Gastrocnemius medialis (tissue), 4 donors: ENCODE measurements around the gene ARFGEF3. TPM values are rescaled to one million over a fixed set of nuclear protein-coding genes. Genes with fewer than 3 reads are reported as not detected.

Source experiments
- ATAC-seq, 2 donors: fragments of 150-250 bp; one replicate each; pipeline ENCODE4 v1.9.1; 2016
- DNase-seq, 2 donors: peaks; one replicate each; pipeline ENCODE4 v3.0.0-alpha.2; 2019
- H3K27ac ChIP-seq, 4 donors: fragments of 200-600 bp; sonication (generic); 1 replicate in 1 of 4; 2 replicates in 3 of 4; pipeline ENCODE4 v1.5.1; 2016 to 2018; ENCODE audit warnings: mild to moderate bottlenecking in 2 of 4, moderate library complexity in 1 of 4
- H3K27me3 ChIP-seq, 3 donors: fragments of 200-600 bp; sonication (generic) in 2 of 3; 1 replicate in 1 of 3; 2 replicates in 2 of 3; pipeline versions ENCODE4 v1.5.1 to v1.6.0; 2016 to 2019; ENCODE audit warnings: mild to moderate bottlenecking in 1 of 3, moderate library complexity in 1 of 3
- H3K36me3 ChIP-seq, 2 donors: fragments of 200-600 bp; sonication (generic) in 1 of 2; one replicate each; pipeline ENCODE4 v1.5.1; 2017 to 2018
- H3K4me1 ChIP-seq, 2 donors: fragments of 200-600 bp; sonication (generic) in 1 of 2; one replicate each; pipeline ENCODE4 v1.5.1; 2016 to 2017; ENCODE audit warnings: mild to moderate bottlenecking in 2 of 2
- H3K4me3 ChIP-seq, 4 donors: fragments of 200-600 bp; sonication (generic) in 3 of 4; 1 replicate in 1 of 4; 2 replicates in 3 of 4; pipeline ENCODE4 v1.5.1; 2016 to 2019; ENCODE audit warnings: mild to moderate bottlenecking in 2 of 4
- H3K9me3 ChIP-seq, 3 donors: fragments of 200-600 bp; sonication (generic) in 2 of 3; 1 replicate in 1 of 3; 2 replicates in 2 of 3; pipeline ENCODE4 v1.5.1; 2016 to 2019
- POLR2A ChIP-seq, 2 donors: fragments of 450-650 bp; IDR thresholded peaks; one replicate each; pipeline ENCODE4 v1.6.1; 2017; ENCODE audit warnings: antibody characterized with exemption in 2 of 2, mild to moderate bottlenecking in 2 of 2, moderate library complexity in 2 of 2
- in situ Hi-C, 4 donors: fragments of 200-750 bp; cut with MboI; loops; one replicate each; pipeline versions ENCODE4 v1.15.0 to v1.8.0; 2017; ENCODE audit warnings: low sequenced_read_pairs in 4 of 4
- intact Hi-C: fragments of 100-400 bp; cut with DNase I; formaldehyde crosslinking; loops from one replicate; pipeline ENCODE4 v1.15.1; 2023; ENCODE audit warnings: low total_unique reads
- total RNA-seq, 4 donors: library from RNA; depleted of rRNA; stranded (reverse); fragments of >200 nt; gene quantifications; one replicate each; pipeline versions ENCODE4 v1.1.0 to v1.2.3, GENCODE V29; 2016
- TF ChIP-seq, protein P1 (sequence below), 5 experiments: fragments of 450-650 bp in 3 of 5; fragments of 200-600 bp in 2 of 5; sonication (generic) in 2 of 5; IDR thresholded peaks in 4 of 5; conservative IDR thresholded peaks in 1 of 5; 1 replicate in 4 of 5; 2 replicates in 1 of 5; pipeline ENCODE4 v1.5.1; 2016 to 2019; ENCODE audit warnings: antibody characterized with exemption in 5 of 5, mild to moderate bottlenecking in 3 of 5, moderate library complexity in 3 of 5

The ARFGEF3 gene
- total RNA-seq, 4 donors from 2014 or later = 0.40 to 0.78 (median 0.52) TPM

DNA sequence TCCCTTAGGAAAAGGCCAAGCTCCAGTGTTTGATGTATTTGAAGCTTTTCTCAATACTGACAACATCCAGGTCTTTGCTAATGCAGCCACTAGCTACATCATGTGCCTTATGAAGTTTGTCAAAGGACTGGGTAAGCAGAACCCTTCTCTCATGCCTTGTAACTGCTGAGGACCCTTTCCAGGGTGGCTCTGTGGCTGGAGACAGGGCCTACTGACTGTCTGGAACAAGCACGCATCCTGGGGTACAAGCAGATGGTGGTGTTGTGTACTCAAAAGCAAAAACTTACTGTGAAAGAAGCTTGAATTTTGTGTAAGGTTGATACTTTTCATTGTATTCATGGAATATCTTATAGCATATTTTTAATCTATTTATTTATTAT is 147.0 kb downstream of the ARFGEF3 start:
- in situ Hi-C loops (no loop called here), intact Hi-C loops (no loop called here)
- H3K4me3 ChIP-seq = no peak overlapping the region
- H3K36me3 ChIP-seq = no peaks in the 10 kb centered on the region
- no peak for DNase-seq
- no peaks in the 10 kb centered on the region for H3K27me3 ChIP-seq
- no peak for TF ChIP-seq POLR2A (IDR thresholded peaks at IDR 0.05)
- TF ChIP-seq, protein P1, sequence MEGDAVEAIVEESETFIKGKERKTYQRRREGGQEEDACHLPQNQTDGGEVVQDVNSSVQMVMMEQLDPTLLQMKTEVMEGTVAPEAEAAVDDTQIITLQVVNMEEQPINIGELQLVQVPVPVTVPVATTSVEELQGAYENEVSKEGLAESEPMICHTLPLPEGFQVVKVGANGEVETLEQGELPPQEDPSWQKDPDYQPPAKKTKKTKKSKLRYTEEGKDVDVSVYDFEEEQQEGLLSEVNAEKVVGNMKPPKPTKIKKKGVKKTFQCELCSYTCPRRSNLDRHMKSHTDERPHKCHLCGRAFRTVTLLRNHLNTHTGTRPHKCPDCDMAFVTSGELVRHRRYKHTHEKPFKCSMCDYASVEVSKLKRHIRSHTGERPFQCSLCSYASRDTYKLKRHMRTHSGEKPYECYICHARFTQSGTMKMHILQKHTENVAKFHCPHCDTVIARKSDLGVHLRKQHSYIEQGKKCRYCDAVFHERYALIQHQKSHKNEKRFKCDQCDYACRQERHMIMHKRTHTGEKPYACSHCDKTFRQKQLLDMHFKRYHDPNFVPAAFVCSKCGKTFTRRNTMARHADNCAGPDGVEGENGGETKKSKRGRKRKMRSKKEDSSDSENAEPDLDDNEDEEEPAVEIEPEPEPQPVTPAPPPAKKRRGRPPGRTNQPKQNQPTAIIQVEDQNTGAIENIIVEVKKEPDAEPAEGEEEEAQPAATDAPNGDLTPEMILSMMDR (IDR thresholded peaks at IDR 0.05 in 4 of 5, conservative IDR thresholded peaks at IDR 0.05 in 1 of 5) = no peak
- H3K4me1 ChIP-seq = no peaks in the 10 kb centered on the region
- H3K9me3 ChIP-seq = no peaks in the 10 kb centered on the region
- no peak overlapping the region for H3K27ac ChIP-seq
- no peak for ATAC-seq

GRCh38 chr6:138309695-138310094 is 148.0 kb downstream of the ARFGEF3 start:
- no peak for DNase-seq
- no peaks in the 10 kb centered on the region for H3K4me1 ChIP-seq
- H3K27me3 ChIP-seq = no peaks in the 10 kb centered on the region
- no peak overlapping the region for H3K4me3 ChIP-seq
- no peaks in the 10 kb centered on the region for H3K36me3 ChIP-seq
- no peak overlapping the region for H3K27ac ChIP-seq
- ATAC-seq = no peak
- in situ Hi-C loops = no loop called here
- intact Hi-C loops = no loop called here
- TF ChIP-seq POLR2A (IDR thresholded peaks at IDR 0.05) = no peak
- TF ChIP-seq, protein P1 (IDR thresholded peaks at IDR 0.05 in 4 of 5, conservative IDR thresholded peaks at IDR 0.05 in 1 of 5) = no peak
- H3K9me3 ChIP-seq = no peaks in the 10 kb centered on the region

- no peak overlapping the region for H3K27ac ChIP-seq
- intact Hi-C loops = no loop called here
- ATAC-seq (no peak), DNase-seq (no peak)
- in situ Hi-C loops = no loop called here
- H3K9me3 ChIP-seq = no peaks in the 10 kb centered on the region
- TF ChIP-seq, protein P1 (IDR thresholded peaks at IDR 0.05 in 4 of 5, conservative IDR thresholded peaks at IDR 0.05 in 1 of 5) = no peak
- no peak for TF ChIP-seq POLR2A (IDR thresholded peaks at IDR 0.05)
- no peak overlapping the region for H3K4me3 ChIP-seq
- no peaks in the 10 kb centered on the region for H3K27me3 ChIP-seq
- H3K4me1 ChIP-seq = no peaks in the 10 kb centered on the region
- H3K36me3 ChIP-seq = no peaks in the 10 kb centered on the region
Observed at GRCh38 chr6:138310294-138310693, 148.6 kb downstream of the ARFGEF3 start.

DNA sequence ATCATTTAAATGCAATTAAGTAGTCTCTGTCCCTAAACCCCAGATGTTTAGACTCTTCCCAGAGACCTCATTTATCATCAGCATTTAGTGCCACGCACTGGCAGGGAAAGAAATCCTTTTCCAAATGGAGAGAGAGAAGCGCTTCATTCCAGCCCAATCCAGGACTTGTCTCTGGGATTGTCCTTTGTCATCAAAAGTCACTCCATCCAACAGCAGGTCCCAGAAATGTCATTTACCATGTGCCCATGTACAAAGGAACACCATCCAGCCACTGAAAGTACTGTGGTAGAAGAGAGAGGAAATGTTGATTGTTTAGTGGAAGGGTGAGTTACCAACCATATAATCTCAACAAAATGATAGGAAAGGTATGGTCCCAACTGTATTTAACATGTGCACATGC is 149.1 kb downstream of the ARFGEF3 start:
- ATAC-seq (no peak), DNase-seq (no peak)
- in situ Hi-C loops = no loop called here
- no peak overlapping the region for H3K27ac ChIP-seq
- H3K4me1 ChIP-seq = no peaks in the 10 kb centered on the region
- TF ChIP-seq, protein P1 (IDR thresholded peaks at IDR 0.05 in 4 of 5, conservative IDR thresholded peaks at IDR 0.05 in 1 of 5) = no peak
- no peak for TF ChIP-seq POLR2A (IDR thresholded peaks at IDR 0.05)
- H3K9me3 ChIP-seq = no peaks in the 10 kb centered on the region
- no peaks in the 10 kb centered on the region for H3K27me3 ChIP-seq
- H3K36me3 ChIP-seq = no peaks in the 10 kb centered on the region
- H3K4me3 ChIP-seq = no peak overlapping the region
- intact Hi-C loops = no loop called here

GRCh38 chr6:138311268-138311667 is 149.5 kb downstream of the ARFGEF3 start:
- Histone ChIP-seq H3K36me3 (no peaks in the 10 kb centered on the region), H3K27me3 (no peaks in the 10 kb centered on the region), H3K4me1 (no peaks in the 10 kb centered on the region), H3K4me3 (no peak overlapping the region), H3K9me3 (no peaks in the 10 kb centered on the region), H3K27ac (no peak overlapping the region)
- ATAC-seq (no peak), DNase-seq (no peak)
- in situ Hi-C loops (no loop called here), intact Hi-C loops (no loop called here)
- TF ChIP-seq, protein P1 (IDR thresholded peaks at IDR 0.05 in 4 of 5, conservative IDR thresholded peaks at IDR 0.05 in 1 of 5) = no peak
- TF ChIP-seq POLR2A (IDR thresholded peaks at IDR 0.05) = no peak
